Transverse colon (tissue), 4 donors: ENCODE results near the gene ITPR2. TPM values are rescaled to one million over a fixed set of nuclear protein-coding genes. Genes with fewer than 3 reads are reported as not detected.

ENCODE experiments used
- DNase-seq: peaks from one replicate; pipeline ENCODE4 v3.0.0-alpha.2; 2019
- H3K27ac ChIP-seq, 4 donors: fragments of 200-600 bp; sonication (generic); 2 replicates each; pipeline ENCODE4 v1.5.1; 2016 to 2018; ENCODE audit warnings: inconsistent platforms in 4 of 4
- H3K27me3 ChIP-seq: fragments of 200-600 bp; sonication (generic); 2 replicates; pipeline ENCODE4 v1.5.1; 2017; ENCODE audit warnings: inconsistent platforms
- H3K36me3 ChIP-seq, 4 donors: fragments of 200-600 bp; sonication (generic); 2 replicates each; pipeline ENCODE4 v1.5.1; 2017 to 2019; ENCODE audit warnings: inconsistent platforms in 4 of 4
- H3K4me1 ChIP-seq, 4 donors: fragments of 200-600 bp; sonication (generic); 2 replicates each; pipeline ENCODE4 v1.5.1; 2017 to 2020; ENCODE audit warnings: inconsistent platforms in 4 of 4
- H3K4me3 ChIP-seq, 4 donors: fragments of 200-600 bp; sonication (generic); 1 replicate in 1 of 4; 2 replicates in 3 of 4; pipeline versions ENCODE4 v1.5.1 to v1.6.1; 2017 to 2019; ENCODE audit warnings: inconsistent platforms in 4 of 4
- H3K9me3 ChIP-seq, 2 donors: fragments of 200-600 bp; sonication (generic); 2 replicates each; pipeline ENCODE4 v1.5.1; 2017 to 2019; ENCODE audit warnings: inconsistent platforms in 2 of 2
- EP300 ChIP-seq: sonication (generic); formaldehyde crosslinking; IDR thresholded peaks from one replicate; pipeline ENCODE4 v1.6.1; 2017; ENCODE audit warnings: antibody characterized with exemption, low read depth
- POLR2A ChIP-seq: fragments of 450-650 bp; IDR thresholded peaks from one replicate; pipeline ENCODE4 v1.6.1; 2016; ENCODE audit warnings: antibody characterized with exemption, mild to moderate bottlenecking, moderate library complexity
- POLR2AphosphoS5 ChIP-seq, 3 donors: sonication (generic); formaldehyde crosslinking; IDR thresholded peaks; one replicate each; pipeline ENCODE4 v1.6.1; 2016; ENCODE audit warnings: antibody characterized with exemption in 3 of 3
- WGBS, 2 donors: methylation state at CpG; one replicate each; pipeline ENCODE4 v1.1.5; 2018; ENCODE audit warnings: low coverage in 1 of 2; 5-methylcytosine and 5-hydroxymethylcytosine counted together
- in situ Hi-C, 4 donors: fragments of 200-750 bp; cut with MboI; loops; one replicate each; pipeline versions ENCODE4 v1.15.0 to v1.15.1; 2017; ENCODE audit warnings: low sequenced_read_pairs in 3 of 4, low pct_ligation_motif_present in 1 of 4, low pct_unique_long_range_greater_than_20kb in 1 of 4
- intact Hi-C: fragments of 100-400 bp; cut with DNase I; formaldehyde crosslinking; loops from one replicate; pipeline ENCODE4 v1.15.1; 2023; ENCODE audit warnings: low total_unique reads
- total RNA-seq, 4 donors: library from RNA; depleted of rRNA; stranded (reverse); fragments of >200 nt; gene quantifications; one replicate each; pipeline ENCODE4 v1.1.0, GENCODE V29; 2016
- TF ChIP-seq, protein P1 (sequence below), 5 experiments: fragments of 200-600 bp in 3 of 5; fragments of 450-650 bp in 2 of 5; sonication (generic) in 3 of 5; IDR thresholded peaks; 1 replicate in 2 of 5; 2 replicates in 3 of 5; pipeline ENCODE4 v1.5.1; 2016 to 2017; ENCODE audit warnings: antibody characterized with exemption in 5 of 5, inconsistent platforms in 3 of 5, mild to moderate bottlenecking in 2 of 5, moderate library complexity in 1 of 5

The ITPR2 gene
- total RNA-seq, 4 donors from 2014 or later = 29.8 to 60.5 (median 41.2) TPM

DNA sequence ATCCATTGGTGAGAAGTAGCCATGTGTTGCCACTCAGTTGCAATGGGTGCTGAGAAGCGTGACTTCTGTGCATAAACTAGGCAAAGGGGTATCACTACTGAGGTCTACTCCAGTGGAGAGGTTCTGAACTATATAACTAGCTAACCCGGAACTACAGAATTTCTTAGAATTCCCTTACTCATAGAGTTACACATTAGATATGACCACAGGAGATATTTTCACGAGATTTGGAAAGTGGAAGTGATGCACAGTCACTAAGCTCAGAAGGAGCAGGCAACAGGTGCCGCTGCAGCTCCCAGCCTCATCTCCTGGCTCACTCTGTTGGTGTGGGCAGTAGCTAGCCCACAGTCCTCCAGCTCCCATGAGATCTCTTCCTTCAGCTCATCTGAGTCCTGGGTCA is 501.0 kb downstream of the ITPR2 start:
- Histone ChIP-seq H3K27ac (no peak overlapping the region), H3K36me3 (no peaks in the 10 kb centered on the region), H3K9me3 (no peaks in the 10 kb centered on the region), H3K4me1 (no peaks in the 10 kb centered on the region), H3K27me3 (no peaks in the 10 kb centered on the region), H3K4me3 (no peak overlapping the region)
- intact Hi-C loops (no loop called here), in situ Hi-C loops (no loop called here)
- TF ChIP-seq, protein P1, sequence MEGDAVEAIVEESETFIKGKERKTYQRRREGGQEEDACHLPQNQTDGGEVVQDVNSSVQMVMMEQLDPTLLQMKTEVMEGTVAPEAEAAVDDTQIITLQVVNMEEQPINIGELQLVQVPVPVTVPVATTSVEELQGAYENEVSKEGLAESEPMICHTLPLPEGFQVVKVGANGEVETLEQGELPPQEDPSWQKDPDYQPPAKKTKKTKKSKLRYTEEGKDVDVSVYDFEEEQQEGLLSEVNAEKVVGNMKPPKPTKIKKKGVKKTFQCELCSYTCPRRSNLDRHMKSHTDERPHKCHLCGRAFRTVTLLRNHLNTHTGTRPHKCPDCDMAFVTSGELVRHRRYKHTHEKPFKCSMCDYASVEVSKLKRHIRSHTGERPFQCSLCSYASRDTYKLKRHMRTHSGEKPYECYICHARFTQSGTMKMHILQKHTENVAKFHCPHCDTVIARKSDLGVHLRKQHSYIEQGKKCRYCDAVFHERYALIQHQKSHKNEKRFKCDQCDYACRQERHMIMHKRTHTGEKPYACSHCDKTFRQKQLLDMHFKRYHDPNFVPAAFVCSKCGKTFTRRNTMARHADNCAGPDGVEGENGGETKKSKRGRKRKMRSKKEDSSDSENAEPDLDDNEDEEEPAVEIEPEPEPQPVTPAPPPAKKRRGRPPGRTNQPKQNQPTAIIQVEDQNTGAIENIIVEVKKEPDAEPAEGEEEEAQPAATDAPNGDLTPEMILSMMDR (IDR thresholded peaks at IDR 0.05) = no peak
- TF ChIP-seq EP300 = no peak
- TF ChIP-seq POLR2AphosphoS5 (IDR thresholded peaks at IDR 0.05) = no peak
- TF ChIP-seq POLR2A = no peak
- DNase-seq = no peak
- 84 to 100% methylated on average over 1 to 4 of the region's 4 CpGs for WGBS, 2 donors

DNA sequence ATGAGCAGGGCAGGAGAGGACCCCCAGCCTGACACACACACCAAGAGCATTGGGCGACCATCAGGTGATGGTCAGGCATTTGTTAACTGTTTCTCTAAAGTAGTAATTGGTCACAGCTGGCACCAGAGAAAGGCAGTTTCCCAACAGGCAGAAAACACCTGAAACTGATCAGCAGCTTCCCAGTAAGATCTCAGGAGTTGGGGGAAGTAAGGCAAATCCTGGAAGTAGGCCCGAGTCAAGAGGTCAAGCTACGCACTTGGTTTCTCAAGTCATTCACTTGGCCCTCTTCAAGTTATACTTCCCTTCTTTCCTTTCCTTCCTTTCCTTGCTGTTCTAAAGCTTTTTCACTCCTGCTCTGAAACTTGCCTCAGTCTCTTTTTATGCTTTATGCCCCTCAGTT is 501.9 kb downstream of the ITPR2 start:
- H3K27me3 ChIP-seq = no peaks in the 10 kb centered on the region
- TF ChIP-seq EP300 = no peak
- TF ChIP-seq, protein P1 (IDR thresholded peaks at IDR 0.05) = no peak
- TF ChIP-seq POLR2A = no peak
- no peak for TF ChIP-seq POLR2AphosphoS5 (IDR thresholded peaks at IDR 0.05)
- no peaks in the 10 kb centered on the region for H3K4me1 ChIP-seq
- 70 to 93% methylated on average over 2 to 3 of the region's 3 CpGs for WGBS, 2 donors
- H3K9me3 ChIP-seq = no peaks in the 10 kb centered on the region
- no peak overlapping the region for H3K27ac ChIP-seq
- H3K36me3 ChIP-seq = no peaks in the 10 kb centered on the region
- in situ Hi-C loops (no loop called here), intact Hi-C loops (no loop called here)
- no peak for DNase-seq
- no peak overlapping the region for H3K4me3 ChIP-seq

DNA sequence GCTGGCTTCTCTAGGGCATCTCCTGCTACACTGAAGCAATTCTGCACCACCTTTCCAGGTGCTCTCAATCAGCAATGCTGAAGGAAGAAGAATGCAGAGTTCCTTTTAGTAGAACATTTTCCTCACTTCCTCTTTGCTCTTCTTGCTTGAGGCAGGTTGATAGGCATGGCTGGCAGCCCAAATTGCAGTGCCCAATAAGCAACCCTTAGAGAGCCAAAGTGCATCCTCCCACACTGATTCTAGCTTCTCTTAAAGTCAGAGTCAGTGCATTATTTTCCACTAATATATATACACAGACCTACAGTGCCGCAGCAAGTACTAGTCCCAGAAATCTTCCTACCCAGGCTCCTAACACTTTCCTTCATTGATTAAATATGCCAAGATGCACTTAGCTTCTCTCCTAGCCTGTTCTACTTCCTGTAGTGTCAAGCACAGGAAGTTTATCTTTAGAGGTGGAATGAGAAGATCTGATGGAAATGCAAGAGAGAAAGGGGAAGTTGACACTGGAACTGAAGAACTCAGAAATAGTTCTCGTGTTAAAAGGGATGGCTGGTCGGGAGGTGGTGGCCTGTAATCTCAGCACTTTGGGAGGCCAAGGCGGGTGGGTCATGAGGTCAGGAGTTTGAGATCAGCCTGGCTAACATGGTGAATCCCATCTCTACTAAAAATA is 504.9 kb downstream of the ITPR2 start:
- in situ Hi-C loops (no loop called here), intact Hi-C loops (no loop called here)
- H3K4me1 ChIP-seq = no peaks in the 10 kb centered on the region
- H3K36me3 ChIP-seq = no peaks in the 10 kb centered on the region
- H3K27ac ChIP-seq = no peak overlapping the region
- 60 to 76% methylated on average over 4 of the region's 4 CpGs for WGBS, 2 donors
- H3K9me3 ChIP-seq = no peaks in the 10 kb centered on the region
- TF ChIP-seq, protein P1 (IDR thresholded peaks at IDR 0.05) = no peak
- no peak for TF ChIP-seq POLR2A
- TF ChIP-seq EP300 = no peak
- TF ChIP-seq POLR2AphosphoS5 (IDR thresholded peaks at IDR 0.05) = no peak
- DNase-seq = no peak
- H3K4me3 ChIP-seq = no peak overlapping the region
- H3K27me3 ChIP-seq = no peaks in the 10 kb centered on the region

DNA sequence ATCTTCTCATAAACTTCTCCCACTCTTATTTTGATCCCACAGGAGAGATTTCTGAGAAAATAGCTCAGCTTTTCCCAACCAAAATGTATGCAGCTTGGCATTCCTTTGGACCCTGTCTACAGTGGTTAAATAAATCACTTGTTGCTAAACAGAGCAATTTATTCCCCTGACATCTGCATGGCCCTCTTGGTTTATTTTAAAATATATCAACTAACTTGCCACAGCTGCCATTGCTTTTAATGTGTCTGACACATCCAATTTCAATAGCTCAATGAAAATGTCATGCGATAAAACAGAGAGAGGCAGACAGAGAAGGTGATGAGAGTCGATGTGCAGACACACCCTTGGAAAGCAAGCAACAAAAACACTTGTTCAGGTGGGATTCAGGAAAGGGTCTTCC is 509.3 kb downstream of the ITPR2 start:
- intact Hi-C loops = no loop called here
- Histone ChIP-seq H3K9me3 (no peaks in the 10 kb centered on the region), H3K4me1 (peaks cover 0 to 1% (median 0%) of the 10 kb centered on the region in 4 donors), H3K27ac (no peak overlapping the region), H3K4me3 (no peak overlapping the region), H3K27me3 (no peaks in the 10 kb centered on the region), H3K36me3 (no peaks in the 10 kb centered on the region)
- in situ Hi-C loops = no loop called here
- no peak for TF ChIP-seq EP300
- no peak for TF ChIP-seq POLR2A
- no peak for TF ChIP-seq POLR2AphosphoS5 (IDR thresholded peaks at IDR 0.05)
- TF ChIP-seq, protein P1 (IDR thresholded peaks at IDR 0.05) = no peak
- no peak for DNase-seq
- WGBS, 2 donors = 91 to 96% methylated on average over 2 of the region's 2 CpGs
